Stimulated activated CD8-positive, alpha-beta memory T cell treated with anti-CD3 and anti-CD28 coated beads, Interleukin-12 subunit alpha, Interleukin-12 subunit beta, amount 100 ng/mL, for 24 hours (primary cell): ENCODE results near the gene MAD1L1.

Source experiments
- DNase-seq: peaks from one replicate; pipeline ENCODE4 v3.0.0-alpha.2; 2020; ENCODE audit errors: extremely low read depth

The MAD1L1 gene

GRCh38 chr7:1899951-1900762 is 332.6 kb downstream of the MAD1L1 start:
- DNase-seq: no peak

DNA sequence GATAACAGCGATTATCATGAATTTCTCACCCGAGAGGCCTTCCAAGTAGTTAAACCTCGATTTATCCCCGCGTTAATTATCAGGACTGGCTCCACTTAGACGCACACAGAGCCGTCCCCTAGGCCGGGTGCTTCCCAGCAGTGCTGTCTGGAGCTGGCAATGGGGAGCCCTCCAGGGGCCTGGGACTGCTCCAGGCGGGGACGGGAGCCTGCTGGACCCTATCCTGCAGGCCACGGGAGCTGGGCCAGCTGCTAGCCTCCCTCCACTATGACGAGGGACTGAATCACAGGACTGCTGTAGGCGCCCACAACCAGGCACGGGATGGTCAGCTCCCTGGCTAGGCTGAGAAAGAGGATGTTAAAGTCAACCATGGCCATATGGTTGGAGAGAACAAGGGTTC is 333.5 kb downstream of the MAD1L1 start:
- no peak for DNase-seq

- no peak for DNase-seq
Measured at GRCh38 chr7:1898628-1899185, 334.0 kb downstream of the MAD1L1 start.

DNA sequence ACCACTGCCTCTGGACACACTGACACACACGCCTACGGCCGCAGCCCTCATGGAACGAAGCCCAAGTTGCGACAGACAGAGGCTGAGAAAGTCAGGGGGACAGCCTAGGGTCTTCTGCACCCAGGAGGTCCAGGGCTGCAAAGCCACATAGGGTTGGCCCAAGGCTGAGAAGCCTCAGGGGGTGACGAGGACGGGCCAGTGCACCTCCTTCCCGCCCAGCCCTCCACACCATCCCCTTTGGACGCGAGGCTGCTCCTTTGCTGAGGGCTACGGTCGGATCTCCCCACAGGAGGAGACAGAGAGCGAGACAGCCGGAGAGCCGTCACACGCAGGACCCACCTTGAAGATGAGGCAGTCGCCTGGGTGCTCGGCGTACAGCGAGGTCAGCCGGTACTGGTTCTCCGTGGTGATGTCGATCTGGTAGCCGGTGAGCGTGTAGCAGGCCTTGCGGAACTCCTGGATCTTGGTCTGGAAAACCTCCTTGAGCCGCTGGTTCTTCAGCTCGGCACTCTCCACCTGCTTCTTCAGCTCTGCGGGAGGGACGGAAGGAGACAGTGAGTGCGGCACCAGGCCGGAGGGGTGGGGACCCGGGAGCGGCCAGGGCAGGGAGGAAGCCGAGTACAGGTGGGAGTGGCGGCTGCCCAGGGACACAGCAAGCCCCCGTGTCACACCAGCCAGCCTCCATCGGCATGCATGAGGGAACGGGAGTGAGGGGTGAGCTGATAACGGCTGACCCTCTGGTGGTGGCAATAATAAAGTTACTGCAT is 334.7 kb downstream of the MAD1L1 start:
- DNase-seq: no peak

GRCh38 chr7:1897076-1897860 is 335.5 kb downstream of the MAD1L1 start:
- no peak for DNase-seq

- DNase-seq: no peak
Measured at GRCh38 chr7:1895664-1896515, 336.9 kb downstream of the MAD1L1 start.

DNA sequence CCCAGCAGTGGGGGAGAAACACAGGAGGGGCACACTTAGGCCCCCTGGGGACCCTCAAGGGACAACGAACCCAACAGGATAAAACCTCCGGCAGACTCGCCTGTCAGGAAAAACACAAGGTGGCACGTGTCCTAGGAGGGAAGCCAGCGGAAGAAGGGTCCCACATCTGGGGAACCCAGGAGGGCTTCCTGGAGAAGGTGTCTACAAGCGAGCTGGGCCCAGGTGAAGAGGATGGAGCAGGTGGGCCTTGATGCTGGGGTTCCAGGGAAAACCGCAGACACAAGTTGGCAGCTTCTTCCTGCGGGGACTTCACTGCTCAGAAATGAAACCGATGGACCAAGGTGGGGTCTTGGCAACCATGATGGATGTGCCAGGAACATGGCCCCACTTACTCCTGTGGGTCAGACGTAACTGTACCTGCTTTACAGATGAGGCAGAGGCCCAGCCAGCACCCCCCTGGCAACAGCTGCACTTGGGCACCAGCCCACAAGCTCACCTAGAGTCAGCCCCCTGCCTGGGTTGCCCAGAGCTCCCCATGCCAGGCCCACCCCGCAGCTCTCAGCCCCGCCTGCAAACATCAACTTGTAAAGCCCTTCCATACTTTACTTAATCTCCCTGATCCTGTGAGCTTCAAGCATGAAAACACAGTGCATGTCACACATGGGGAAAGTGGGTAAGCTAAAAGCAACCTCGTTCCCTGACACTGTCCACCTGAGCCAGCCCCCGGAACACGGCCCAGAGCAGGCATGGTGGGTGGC is 337.7 kb downstream of the MAD1L1 start:
- no peak for DNase-seq

DNA sequence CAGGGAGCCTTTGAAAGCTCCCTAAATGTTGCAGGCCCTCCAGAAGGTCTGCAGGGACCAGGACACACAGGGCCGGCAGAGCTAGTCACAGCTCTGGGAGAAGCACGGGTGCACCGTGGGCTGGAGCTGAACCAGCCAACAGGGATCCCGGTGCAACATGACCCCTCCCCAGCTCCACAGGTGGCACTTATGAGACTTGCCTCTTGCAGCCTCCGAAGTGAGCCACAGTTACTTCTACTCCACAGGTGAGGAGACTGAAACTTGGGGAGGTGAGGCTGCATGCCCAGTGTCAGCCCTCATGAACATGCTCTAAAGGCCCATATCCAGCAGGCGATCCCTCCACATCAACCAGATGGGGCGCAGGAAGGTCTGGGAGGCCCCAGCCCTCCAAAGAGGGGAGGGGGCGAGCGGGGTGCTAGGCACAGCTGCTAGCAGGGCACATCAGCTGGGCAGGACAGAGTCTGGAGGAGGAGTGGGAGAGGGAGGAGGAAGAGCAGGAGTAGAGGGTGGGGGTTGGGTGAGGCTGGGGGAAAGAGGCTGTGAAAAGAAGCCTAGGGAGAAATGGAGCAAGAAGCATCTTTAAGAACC is 338.3 kb downstream of the MAD1L1 start:
- DNase-seq: no peak

GRCh38 chr7:1893451-1893850 is 339.3 kb downstream of the MAD1L1 start:
- no peak for DNase-seq

DNA sequence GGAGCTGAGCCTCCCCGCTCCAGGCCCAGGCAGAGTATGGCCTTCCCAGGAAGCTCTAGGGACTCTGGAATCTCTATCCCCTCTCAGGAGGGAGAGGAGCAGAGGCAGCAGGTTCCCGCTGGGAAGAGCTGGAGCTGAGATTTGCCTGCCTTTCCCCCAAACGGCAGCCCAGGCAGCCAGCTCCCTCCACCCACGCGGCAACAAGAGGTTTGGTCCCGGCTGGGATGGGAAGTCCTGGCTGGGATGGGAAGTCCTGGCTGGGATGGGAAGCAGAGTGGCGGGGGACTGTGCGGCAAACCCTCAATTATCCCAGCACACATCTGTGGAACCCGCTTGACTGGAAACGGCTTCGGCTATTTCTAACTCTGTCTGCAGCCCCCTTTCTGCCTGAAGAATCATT is 339.7 kb downstream of the MAD1L1 start:
- no peak for DNase-seq

DNA sequence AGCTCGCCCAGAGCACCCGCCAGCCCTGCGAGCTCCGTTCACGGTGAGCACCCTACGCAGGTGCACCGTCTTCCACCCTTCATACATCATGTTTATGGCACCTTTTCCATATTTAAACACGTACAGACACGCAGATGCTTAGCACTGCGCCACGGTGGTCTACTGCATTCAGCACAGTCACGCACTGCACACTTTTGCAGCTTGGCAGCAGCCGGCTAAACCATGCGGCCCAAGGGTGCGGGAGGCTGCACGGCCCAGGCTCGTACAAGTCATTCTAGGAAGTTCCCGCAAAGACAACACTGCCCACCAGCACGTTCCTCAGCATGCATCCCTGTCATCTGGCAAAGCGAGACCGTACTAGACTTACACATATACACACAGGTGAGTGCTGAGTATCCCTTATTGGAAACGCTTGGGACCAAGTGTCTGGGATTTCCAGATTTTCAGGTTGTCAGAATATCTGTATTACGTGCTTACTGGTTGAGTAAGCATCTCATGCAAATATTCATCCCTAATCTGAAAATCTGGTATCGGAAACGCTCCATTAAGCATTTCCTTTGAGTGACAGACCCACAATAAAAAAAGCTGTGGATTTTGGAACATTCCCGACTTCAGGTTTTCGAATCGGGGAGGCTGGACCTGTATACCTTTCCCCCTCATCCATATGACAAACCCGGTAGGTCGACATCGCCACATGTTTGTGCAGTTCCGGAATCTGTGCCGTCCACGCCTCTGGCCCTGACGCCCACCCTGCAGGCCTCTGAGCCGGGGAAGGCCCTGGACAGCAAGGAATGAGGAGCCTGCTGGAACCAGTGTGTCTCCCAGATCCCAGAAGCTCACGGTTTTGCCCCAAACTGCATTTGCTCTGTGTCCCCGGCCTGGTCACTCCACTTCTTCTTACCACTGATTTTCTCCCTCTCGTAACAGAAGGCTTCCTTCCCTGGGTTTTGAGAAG is 340.5 kb downstream of the MAD1L1 start:
- no peak for DNase-seq

DNA sequence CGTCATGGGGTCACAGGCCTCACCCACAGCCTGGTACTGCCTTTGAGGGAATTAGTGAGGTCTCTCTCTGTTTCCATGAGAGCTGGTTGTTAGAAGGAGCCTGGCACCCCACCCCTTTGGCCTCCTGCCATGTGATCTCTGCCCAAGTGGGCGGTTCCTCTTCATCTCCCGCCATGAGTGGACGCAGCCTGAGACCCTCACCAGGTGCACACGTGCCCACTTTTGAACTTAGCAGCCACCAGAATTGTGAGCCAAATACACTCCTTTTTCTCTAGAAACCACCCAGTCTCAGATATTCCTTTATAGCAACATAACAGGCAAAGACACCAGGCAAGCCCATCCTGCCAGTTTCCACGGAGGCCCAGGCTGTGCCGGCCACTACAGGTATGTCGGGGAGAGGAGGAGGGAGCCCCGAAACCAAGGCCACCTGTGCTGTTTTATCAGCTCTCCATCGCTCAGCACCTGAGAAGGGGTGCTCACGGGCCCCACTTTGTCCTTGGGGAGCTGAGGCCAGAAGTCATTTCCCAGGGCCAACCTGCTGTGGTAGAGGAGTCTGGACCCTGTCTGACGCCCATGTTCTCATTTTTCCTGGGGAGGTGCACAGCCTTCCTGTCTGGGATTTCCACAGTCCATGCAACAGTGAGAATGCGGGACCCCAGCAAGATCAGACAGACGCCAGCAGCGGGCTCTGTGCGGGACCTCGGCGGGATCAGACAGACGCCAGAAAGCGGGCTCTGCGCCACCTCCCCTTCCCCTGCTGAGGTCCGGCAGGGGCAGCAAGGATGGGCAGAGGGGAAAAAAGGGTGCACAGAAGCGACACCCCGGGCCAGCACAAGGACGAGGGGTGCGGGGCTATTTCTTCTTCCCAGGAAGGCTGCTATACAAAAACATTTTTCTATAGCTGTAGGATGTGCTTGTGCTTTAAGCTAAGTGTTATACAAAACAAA is 342.2 kb downstream of the MAD1L1 start:
- no peak for DNase-seq

- no peak for DNase-seq
Measured at GRCh38 chr7:1889556-1890181, 343.1 kb downstream of the MAD1L1 start.

GRCh38 chr7:1889091-1889490 is 343.7 kb downstream of the MAD1L1 start:
- DNase-seq: no peak

GRCh38 chr7:1888425-1888824 is 344.3 kb downstream of the MAD1L1 start:
- DNase-seq: no peak

- no peak for DNase-seq
Measured at GRCh38 chr7:1887251-1887650, 345.5 kb downstream of the MAD1L1 start.

DNA sequence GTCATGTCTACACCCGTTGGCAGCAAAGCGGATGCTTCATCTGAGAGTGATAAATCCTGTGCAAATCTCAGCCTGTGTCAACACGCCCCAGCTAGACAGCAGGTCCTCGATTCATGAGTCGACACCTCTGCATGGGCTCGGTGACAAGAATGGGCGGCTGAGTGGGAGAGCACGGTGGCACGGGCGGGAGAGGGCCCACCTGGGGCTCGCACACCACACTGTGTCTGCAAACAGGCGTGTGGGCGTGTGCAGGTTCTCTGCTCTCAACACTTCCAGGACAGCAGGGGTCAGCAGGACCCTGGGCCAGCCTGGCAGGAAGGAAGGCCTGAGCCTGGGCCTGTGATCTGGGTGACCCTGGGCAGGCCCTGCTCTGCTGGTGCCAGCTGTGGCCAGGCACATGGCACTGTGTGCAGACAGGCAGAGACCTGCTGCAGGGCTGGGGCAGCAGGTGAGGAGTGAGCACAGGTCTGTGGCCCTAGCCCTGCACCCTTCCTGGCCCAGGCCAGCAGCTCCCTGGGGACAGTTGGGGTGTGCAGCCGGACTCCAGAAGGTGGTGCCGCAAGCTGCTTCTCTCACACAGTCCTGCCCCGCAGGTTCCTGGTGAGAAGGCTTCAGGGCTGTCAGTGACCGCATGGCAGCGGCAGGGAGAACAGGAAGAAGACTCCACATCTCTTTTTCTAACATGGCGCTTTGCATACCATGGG is 346.2 kb downstream of the MAD1L1 start:
- DNase-seq: no peak
